Nephron progenitor cell (in vitro differentiated cells): ENCODE measurements around the gene ARID1B.
"Not testable (repeated sequence)": the region's sequence is repeated elsewhere in the genome, so short reads cannot be mapped to it uniquely, and the experiment has no call there.

ENCODE experiments used
- DNase-seq: peaks from one replicate; pipeline ENCODE4 v3.0.0; 2021
- H3K27ac Mint-ChIP-seq: 2 replicates; pipeline ENCODE4 v1.8.0; 2021; ENCODE audit warnings: mild to moderate bottlenecking, moderate library complexity, mixed read lengths
- H3K27me3 Mint-ChIP-seq: 2 replicates; pipeline ENCODE4 v1.8.0; 2021; ENCODE audit warnings: mild to moderate bottlenecking, low read depth, mixed read lengths; ENCODE audit not compliant: poor library complexity
- H3K36me3 Mint-ChIP-seq: 2 replicates; pipeline ENCODE4 v1.8.0; 2021; ENCODE audit warnings: low read depth, mixed read lengths
- H3K4me1 Mint-ChIP-seq: 2 replicates; pipeline ENCODE4 v1.8.0; 2021; ENCODE audit warnings: mixed read lengths
- H3K4me3 Mint-ChIP-seq: 2 replicates; pipeline ENCODE4 v1.8.0; 2021; ENCODE audit warnings: mild to moderate bottlenecking, moderate library complexity, mixed read lengths
- H3K9me3 Mint-ChIP-seq: 2 replicates; pipeline ENCODE4 v1.8.0; 2021; ENCODE audit warnings: mild to moderate bottlenecking, moderate library complexity, mixed read lengths
- TF ChIP-seq, protein P1 (sequence below): fragments of 200-600 bp; sonication (generic); IDR thresholded peaks from 2 replicates; pipeline ENCODE4 v1.5.0; 2021; ENCODE audit warnings: antibody characterized with exemption

The ARID1B gene

DNA sequence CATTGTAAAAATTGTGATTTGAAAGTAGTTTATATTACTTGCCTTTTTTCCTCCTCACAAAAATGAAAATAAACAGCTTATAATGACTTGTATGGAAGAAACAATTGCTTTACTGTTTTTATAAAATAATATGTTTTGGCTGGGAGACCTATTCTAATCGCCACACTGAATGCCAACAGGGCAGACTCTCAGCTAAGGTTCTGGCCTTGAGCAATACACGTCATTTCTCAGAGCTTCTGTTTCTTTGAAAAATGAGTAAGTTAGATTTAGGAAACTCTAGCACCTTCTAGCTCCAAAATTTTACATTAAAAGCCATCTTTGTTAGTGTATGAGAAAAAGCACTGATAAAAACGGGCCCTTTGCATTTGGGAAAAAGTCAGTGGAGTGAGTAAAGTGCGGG is 166.6 kb downstream of the ARID1B start:
- peak overlapping the region; percentile 49 for H3K27ac Mint-ChIP-seq
- no peaks in the 10 kb centered on the region for H3K27me3 Mint-ChIP-seq
- no peak overlapping the region for H3K4me3 Mint-ChIP-seq
- no peaks in the 10 kb centered on the region for H3K9me3 Mint-ChIP-seq
- DNase-seq, result no peak
- TF ChIP-seq, protein P1, sequence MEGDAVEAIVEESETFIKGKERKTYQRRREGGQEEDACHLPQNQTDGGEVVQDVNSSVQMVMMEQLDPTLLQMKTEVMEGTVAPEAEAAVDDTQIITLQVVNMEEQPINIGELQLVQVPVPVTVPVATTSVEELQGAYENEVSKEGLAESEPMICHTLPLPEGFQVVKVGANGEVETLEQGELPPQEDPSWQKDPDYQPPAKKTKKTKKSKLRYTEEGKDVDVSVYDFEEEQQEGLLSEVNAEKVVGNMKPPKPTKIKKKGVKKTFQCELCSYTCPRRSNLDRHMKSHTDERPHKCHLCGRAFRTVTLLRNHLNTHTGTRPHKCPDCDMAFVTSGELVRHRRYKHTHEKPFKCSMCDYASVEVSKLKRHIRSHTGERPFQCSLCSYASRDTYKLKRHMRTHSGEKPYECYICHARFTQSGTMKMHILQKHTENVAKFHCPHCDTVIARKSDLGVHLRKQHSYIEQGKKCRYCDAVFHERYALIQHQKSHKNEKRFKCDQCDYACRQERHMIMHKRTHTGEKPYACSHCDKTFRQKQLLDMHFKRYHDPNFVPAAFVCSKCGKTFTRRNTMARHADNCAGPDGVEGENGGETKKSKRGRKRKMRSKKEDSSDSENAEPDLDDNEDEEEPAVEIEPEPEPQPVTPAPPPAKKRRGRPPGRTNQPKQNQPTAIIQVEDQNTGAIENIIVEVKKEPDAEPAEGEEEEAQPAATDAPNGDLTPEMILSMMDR, result no peak
- no peaks in the 10 kb centered on the region for H3K36me3 Mint-ChIP-seq
- H3K4me1 Mint-ChIP-seq, result peaks cover 46% of the 10 kb centered on the region

GRCh38 chr6:156944412-156944811 is 167.2 kb downstream of the ARID1B start:
- Mint-ChIP-seq H3K4me3 (no peak overlapping the region), H3K27me3 (no peaks in the 10 kb centered on the region), H3K27ac (peak overlapping the region; percentile 49), H3K36me3 (no peaks in the 10 kb centered on the region), H3K4me1 (peaks cover 49% of the 10 kb centered on the region), H3K9me3 (no peaks in the 10 kb centered on the region)
- DNase-seq, result no peak
- TF ChIP-seq, protein P1, result no peak

DNA sequence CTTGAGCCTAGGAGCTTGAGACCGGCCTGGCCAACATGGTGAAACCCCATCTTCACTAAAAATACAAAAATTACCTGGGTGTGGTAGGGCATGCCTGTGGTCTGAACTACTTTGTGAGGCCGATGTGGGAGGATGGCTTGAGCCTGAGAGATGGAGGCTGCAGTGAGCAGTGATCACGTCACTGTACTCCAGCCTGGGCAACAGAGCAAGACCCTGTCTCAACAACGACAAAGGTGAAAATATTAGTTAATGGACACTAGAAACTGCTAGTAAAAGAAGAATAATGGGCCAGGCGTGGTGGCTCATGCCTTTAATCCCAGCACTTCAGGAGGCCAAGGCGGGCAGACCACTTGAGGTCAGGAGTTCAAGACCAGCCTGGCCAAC is 168.6 kb downstream of the ARID1B start:
- not testable (repeated sequence) for H3K27me3 Mint-ChIP-seq, H3K4me3 Mint-ChIP-seq, H3K27ac Mint-ChIP-seq, DNase-seq, H3K9me3 Mint-ChIP-seq, H3K36me3 Mint-ChIP-seq
- peaks cover 44% of the 10 kb centered on the region for H3K4me1 Mint-ChIP-seq

- TF ChIP-seq, protein P1, result no peak
- H3K4me3 Mint-ChIP-seq, result no peak overlapping the region
- no peaks in the 10 kb centered on the region for H3K27me3 Mint-ChIP-seq
- peaks cover 44% of the 10 kb centered on the region for H3K4me1 Mint-ChIP-seq
- no peak for DNase-seq
- peaks cover 3% of the 10 kb centered on the region for H3K9me3 Mint-ChIP-seq
- H3K27ac Mint-ChIP-seq, result no peak overlapping the region
- H3K36me3 Mint-ChIP-seq, result peaks cover 6% of the 10 kb centered on the region
These were observed 169.3 kb downstream of the ARID1B start for GRCh38 chr6:156946370-156946936.

GRCh38 chr6:156948277-156948676 is 171.1 kb downstream of the ARID1B start:
- H3K9me3 Mint-ChIP-seq, result peaks cover 3% of the 10 kb centered on the region
- TF ChIP-seq, protein P1, result no peak
- H3K27me3 Mint-ChIP-seq, result no peaks in the 10 kb centered on the region
- H3K36me3 Mint-ChIP-seq, result peaks cover 6% of the 10 kb centered on the region
- no peak overlapping the region for H3K4me3 Mint-ChIP-seq
- H3K27ac Mint-ChIP-seq, result no peak overlapping the region
- DNase-seq, result no peak
- peaks cover 52% of the 10 kb centered on the region for H3K4me1 Mint-ChIP-seq

DNA sequence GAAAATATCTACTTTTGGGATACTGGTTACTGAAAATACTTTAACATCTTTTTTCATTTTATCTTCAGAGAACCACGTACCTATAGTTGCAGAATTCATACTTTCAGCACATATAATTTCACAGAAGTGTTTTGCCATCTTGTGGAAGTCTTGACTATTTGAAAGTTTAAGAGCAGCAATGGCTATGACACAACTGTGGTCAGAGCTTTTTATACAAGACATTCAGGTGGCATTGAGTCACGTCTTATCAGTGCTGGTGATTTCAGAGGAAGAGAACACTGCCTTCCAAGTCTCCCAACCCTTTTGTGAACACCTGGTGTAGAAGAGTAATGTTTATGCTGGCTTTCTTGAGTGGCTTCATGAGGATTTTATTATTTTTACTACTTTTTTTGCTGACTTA is 171.6 kb downstream of the ARID1B start:
- TF ChIP-seq, protein P1, result no peak
- Mint-ChIP-seq H3K4me3 (no peak overlapping the region), H3K36me3 (peaks cover 6% of the 10 kb centered on the region), H3K4me1 (peaks cover 55% of the 10 kb centered on the region), H3K27me3 (no peaks in the 10 kb centered on the region), H3K27ac (peak overlapping the region; percentile 79), H3K9me3 (peaks cover 3% of the 10 kb centered on the region)
- no peak for DNase-seq
